ENCODE measurements around the gene DNAAF8.

GRCh38 chr16:4724661-4725270 lies 9.6 kb upstream of the DNAAF8 start:
- no peak for TF ChIP-seq REST (IDR thresholded peaks at IDR 0.05)
- no peak for TF ChIP-seq JUN (IDR thresholded peaks at IDR 0.05)
- TF ChIP-seq KDM5A (IDR thresholded peaks at IDR 0.05): no peak
- TF ChIP-seq CTCF (IDR thresholded peaks at IDR 0.05): no peak
- TF ChIP-seq ESRRA (IDR thresholded peaks at IDR 0.05; ENCODE audit: borderline replicate concordance, low read length): no peak
- TF ChIP-seq POLR2A (IDR thresholded peaks at IDR 0.05; ENCODE audit: low read length): no peak
- no peak for TF ChIP-seq KDM1A (IDR thresholded peaks at IDR 0.05; ENCODE audit: low read depth)
- TF ChIP-seq RAD21 (conservative IDR thresholded peaks at IDR 0.05 in 1 of 2, IDR thresholded peaks at IDR 0.05 in 1 of 2): no peak

Data from A549 (cell line).